HCT116 (cell line): ENCODE measurements around the gene MRPS35. TPM values are rescaled to one million over a fixed set of nuclear protein-coding genes. Genes with fewer than 3 reads are reported as not detected.

Experiments used
- ATAC-seq: fragments of 200-7000 bp; cut with Tn5 transposase; 2 replicates; pipeline ENCODE4 v1.9.1; 2020; ENCODE audit warnings: mild to moderate bottlenecking, moderate library complexity
- BruUV-seq: library from RNA; stranded (reverse); fragments of 400-500 nt; replicated peaks from 2 replicates; lab custom pipeline; 2021; lab: Mats Ljungman, UMichigan
- CTCF ChIA-PET: fragments of 300-600 bp; sonication (Branson Sonifier 250); formaldehyde crosslinking; loops from one replicate; lab custom pipeline; 2021; ENCODE audit warnings: antibody characterized with exemption; lab: Charles Lee
- POLR2A ChIA-PET: fragments of 300-600, 350-600 bp; sonication (Branson Sonifier 250); formaldehyde crosslinking; loops from one replicate; lab custom pipeline; 2021; ENCODE audit warnings: antibody characterized with exemption; lab: Charles Lee
- RAD21 ChIA-PET, 2 experiments: fragments of 300-600 bp; sonication (Branson Sonifier 250); formaldehyde crosslinking; loops; one replicate each; lab custom pipeline; 2023; ENCODE audit warnings: low total read pairs in 2 of 2; ENCODE audit not compliant: uncharacterized antibody in 2 of 2, unreplicated experiment in 2 of 2, low non-redundant PET in 1 of 2; lab: Charles Lee
- DNase-seq: peaks from one replicate; pipeline ENCODE4 v3.0.0-alpha.2; 2010; ENCODE audit warnings: low read depth, low spot score
- H2AFZ ChIP-seq: fragments of 200-600 bp; shearing (Covaris generic), sonication (generic); 2 replicates; pipeline ENCODE4 v1.6.1; 2017; ENCODE audit warnings: low read depth, mixed run types, mixed read lengths, antibody characterized with exemption, low read length; ENCODE audit not compliant: poor library complexity, severe bottlenecking
- H3K27ac ChIP-seq: 2 replicates; pipeline ENCODE4 v1.5.1; 2012; ENCODE audit warnings: low read depth, low read length
- H3K27me3 ChIP-seq: fragments of 200-600 bp; sonication (generic); 2 replicates; pipeline ENCODE4 v1.6.1; 2016; ENCODE audit warnings: mixed run types, low read length, mixed read lengths; ENCODE audit not compliant: insufficient read depth
- H3K36me3 ChIP-seq, 2 experiments: fragments of 200-500 bp in 1 of 2; fragments of 200-600 bp in 1 of 2; sonication (Bioruptor generic) in 1 of 2; sonication (generic) in 1 of 2; 2 replicates each; pipeline versions ENCODE4 v1.5.1 to v1.6.1; 2014 to 2016; ENCODE audit warnings: low read length in 2 of 2, inconsistent platforms in 1 of 2, mixed read lengths in 1 of 2, mixed run types in 1 of 2; ENCODE audit not compliant: insufficient read depth in 2 of 2, control insufficient read depth in 1 of 2
- H3K4me1 ChIP-seq, 2 experiments: fragments of 200-600 bp in 1 of 2; sonication (generic) in 1 of 2; 2 replicates each; pipeline versions ENCODE4 v1.5.1 to v1.6.1; 2012 to 2017; ENCODE audit warnings: low read length in 2 of 2, inconsistent platforms in 1 of 2, mild to moderate bottlenecking in 1 of 2, mixed read lengths in 1 of 2, mixed run types in 1 of 2, moderate library complexity in 1 of 2; ENCODE audit not compliant: insufficient read depth in 2 of 2, control insufficient read depth in 1 of 2
- H3K4me2 ChIP-seq: fragments of 200-600 bp; sonication (generic); 2 replicates; pipeline ENCODE4 v1.6.1; 2017; ENCODE audit warnings: mixed run types, low read length, mixed read lengths
- H3K4me3 ChIP-seq, 2 experiments: fragments of 200-600 bp in 1 of 2; sonication (generic) in 1 of 2; replicated peaks in 1 of 2; 2 replicates each; pipeline ENCODE4 v1.5.1; 2011 to 2016; ENCODE audit warnings: low read length in 2 of 2, control low read depth in 1 of 2, low read depth in 1 of 2, mild to moderate bottlenecking in 1 of 2, mixed read lengths in 1 of 2, mixed run types in 1 of 2
- H3K79me2 ChIP-seq: fragments of 200-600 bp; sonication (generic); 2 replicates; pipeline ENCODE4 v1.6.1; 2017; ENCODE audit warnings: mild to moderate bottlenecking, mixed run types, low read length, moderate library complexity, mixed read lengths; ENCODE audit not compliant: insufficient read depth
- H3K9ac ChIP-seq: fragments of 200-600 bp; sonication (generic); 2 replicates; pipeline ENCODE4 v1.6.1; 2016; ENCODE audit warnings: low read length, mixed read lengths
- H3K9me2 ChIP-seq: fragments of 200-600 bp; sonication (generic), shearing (Covaris generic); 2 replicates; pipeline ENCODE4 v1.6.1; 2017; ENCODE audit warnings: mixed run types, mild to moderate bottlenecking, moderate library complexity; ENCODE audit not compliant: insufficient read depth
- H3K9me3 ChIP-seq, 2 experiments: fragments of 200-500 bp in 1 of 2; fragments of 200-600 bp in 1 of 2; sonication (Bioruptor generic) in 1 of 2; sonication (generic) in 1 of 2; 2 replicates each; pipeline ENCODE4 v1.6.1; 2014 to 2017; ENCODE audit warnings: low read length in 2 of 2, mixed read lengths in 2 of 2, inconsistent platforms in 1 of 2, low read depth in 1 of 2, mild to moderate bottlenecking in 1 of 2, mixed run types in 1 of 2, moderate library complexity in 1 of 2; ENCODE audit not compliant: control insufficient read depth in 1 of 2, insufficient read depth in 1 of 2
- H4K20me1 ChIP-seq: fragments of 200-600 bp; sonication (generic), shearing (Covaris generic); 2 replicates; pipeline ENCODE4 v1.6.1; 2017; ENCODE audit warnings: mixed run types, mild to moderate bottlenecking, moderate library complexity; ENCODE audit not compliant: insufficient read depth
- ATF3 ChIP-seq: IDR thresholded peaks from 2 replicates; pipeline ENCODE4 v1.6.1; 2012
- CBX3 ChIP-seq: IDR thresholded peaks from 2 replicates; pipeline ENCODE4 v1.6.1; 2012; ENCODE audit warnings: low read depth
- CTCF ChIP-seq, 3 experiments: fragments of 200-600 bp in 1 of 3; sonication (generic) in 1 of 3; IDR thresholded peaks in 2 of 3; conservative IDR thresholded peaks in 1 of 3; 2 replicates each; pipeline ENCODE4 v1.5.1; 2012 to 2017; ENCODE audit warnings: low read depth in 2 of 3, low read length in 2 of 3, antibody characterized with exemption in 1 of 3, borderline replicate concordance in 1 of 3, control low read depth in 1 of 3, mild to moderate bottlenecking in 1 of 3, mixed read lengths in 1 of 3, mixed run types in 1 of 3, moderate library complexity in 1 of 3; ENCODE audit not compliant: insufficient read depth in 1 of 3
- ELF1 ChIP-seq: IDR thresholded peaks from 2 replicates; pipeline ENCODE4 v1.6.1; 2012; ENCODE audit warnings: low read depth, borderline replicate concordance
- EZH2 ChIP-seq: fragments of 200-600 bp; sonication (generic); IDR thresholded peaks from 2 replicates; pipeline ENCODE4 v1.6.1; 2017; ENCODE audit warnings: antibody characterized with exemption, mixed run types
- EZH2phosphoT487 ChIP-seq: fragments of 200-600 bp; IDR thresholded peaks from 2 replicates; pipeline ENCODE4 v1.6.1; 2018; ENCODE audit warnings: antibody characterized with exemption, borderline replicate concordance
- FOSL1 ChIP-seq: IDR thresholded peaks from 2 replicates; pipeline ENCODE4 v1.6.1; 2012; ENCODE audit warnings: low read depth
- JUND ChIP-seq: IDR thresholded peaks from 2 replicates; pipeline ENCODE4 v1.6.1; 2012
- MAX ChIP-seq: IDR thresholded peaks from 2 replicates; pipeline ENCODE4 v1.6.1; 2012
- POLR2AphosphoS5 ChIP-seq: IDR thresholded peaks from 2 replicates; pipeline ENCODE4 v1.6.1; 2011; ENCODE audit warnings: mild to moderate bottlenecking, low read depth, low read length, moderate library complexity
- RAD21 ChIP-seq: IDR thresholded peaks from 2 replicates; pipeline ENCODE4 v1.6.1; 2012; ENCODE audit warnings: low read depth, mild to moderate bottlenecking
- REST ChIP-seq: IDR thresholded peaks from 2 replicates; pipeline ENCODE4 v1.6.1; 2012; ENCODE audit warnings: low read depth
- SIN3A ChIP-seq: IDR thresholded peaks from 2 replicates; pipeline ENCODE4 v1.6.1; 2012; ENCODE audit warnings: low read depth
- YY1 ChIP-seq: IDR thresholded peaks from 2 replicates; pipeline ENCODE4 v1.6.1; 2011; ENCODE audit warnings: low read length, low read depth, moderate library complexity, mild to moderate bottlenecking; ENCODE audit not compliant: insufficient replicate concordance; ENCODE audit errors: extremely low read depth
- ZFX ChIP-seq: fragments of 450-650 bp; IDR thresholded peaks from 2 replicates; pipeline ENCODE4 v1.6.1; 2017
- ZNF274 ChIP-seq: fragments of 200-500 bp; sonication (Bioruptor generic); IDR thresholded peaks from 2 replicates; pipeline ENCODE4 v1.6.1; 2014; ENCODE audit warnings: mild to moderate bottlenecking, low read depth, low read length, inconsistent platforms
- intact Hi-C: fragments of 100-400 bp; cut with micrococcal nuclease; formaldehyde crosslinking; loops from 2 replicates; pipeline ENCODE4 v1.10.0; 2022
- total RNA-seq: library from RNA; stranded (reverse); gene quantifications from one replicate; pipeline ENCODE4 v1.2.1, GENCODE V29; 2021; ENCODE audit not compliant: unreplicated experiment

Gene MRPS35
- total RNA-seq, 1 experiment from 2014 or later: 55.4 TPM

GRCh38 chr12:27802511-27802910 is 91.9 kb downstream of the MRPS35 start:
- ChIA-PET POLR2A (no interaction called here), RAD21 (no interaction called here), CTCF (no interaction called here)
- Histone ChIP-seq H3K9me2 (no peaks in the 10 kb centered on the region), H3K27me3 (no peaks in the 10 kb centered on the region), H3K4me3 (no peak overlapping the region), H3K4me2 (no peak overlapping the region), H3K79me2 (no peaks in the 10 kb centered on the region), H3K27ac (no peak overlapping the region)
- ATAC-seq: no peak
- no peak for DNase-seq
- BruUV-seq: no TSS peak
- intact Hi-C loops: no loop called here
- TF ChIP-seq CBX3 (no peak), ATF3 (no peak), ELF1 (no peak), JUND (no peak), MAX (no peak), CTCF (IDR thresholded peaks at IDR 0.05 in 2 of 3, conservative IDR thresholded peaks at IDR 0.05 in 1 of 3; ENCODE audit: borderline replicate concordance in 1 of 3, insufficient read depth in 1 of 3, low read depth in 2 of 3, low read length in 2 of 3) (no peak), RAD21 (no peak), YY1 (no peak), EZH2 (no peak), ZFX (no peak), SIN3A (no peak), REST (no peak), ZNF274 (no peak), FOSL1 (no peak), EZH2phosphoT487 (no peak), POLR2AphosphoS5 (no peak)
- TF ChIP-seq, all 23 proteins: peak for 0
- H3K9ac ChIP-seq: no peak overlapping the region
- H4K20me1 ChIP-seq: no peaks in the 10 kb centered on the region
- no peaks in the 10 kb centered on the region for H3K9me3 ChIP-seq
- no peaks in the 10 kb centered on the region for H3K4me1 ChIP-seq
- no peak overlapping the region for H2AFZ ChIP-seq
- peaks cover 11 to 15% of the 10 kb centered on the region in 2 experiments; a peak in 3 of 4 replicates for H3K36me3 ChIP-seq
